ENCODE measurements around the gene ARNT2. TPM values are rescaled to one million over a fixed set of nuclear protein-coding genes. Genes with fewer than 3 reads are reported as not detected.

ARNT2 gene
- total and polyA plus RNA-seq, 10 of the 15 experiments (the other 5 are each of a cell fraction or from before 2014, with no cell fraction given) = 0.07 to 0.49 (median 0.09) TPM; not detected in 6

DNA sequence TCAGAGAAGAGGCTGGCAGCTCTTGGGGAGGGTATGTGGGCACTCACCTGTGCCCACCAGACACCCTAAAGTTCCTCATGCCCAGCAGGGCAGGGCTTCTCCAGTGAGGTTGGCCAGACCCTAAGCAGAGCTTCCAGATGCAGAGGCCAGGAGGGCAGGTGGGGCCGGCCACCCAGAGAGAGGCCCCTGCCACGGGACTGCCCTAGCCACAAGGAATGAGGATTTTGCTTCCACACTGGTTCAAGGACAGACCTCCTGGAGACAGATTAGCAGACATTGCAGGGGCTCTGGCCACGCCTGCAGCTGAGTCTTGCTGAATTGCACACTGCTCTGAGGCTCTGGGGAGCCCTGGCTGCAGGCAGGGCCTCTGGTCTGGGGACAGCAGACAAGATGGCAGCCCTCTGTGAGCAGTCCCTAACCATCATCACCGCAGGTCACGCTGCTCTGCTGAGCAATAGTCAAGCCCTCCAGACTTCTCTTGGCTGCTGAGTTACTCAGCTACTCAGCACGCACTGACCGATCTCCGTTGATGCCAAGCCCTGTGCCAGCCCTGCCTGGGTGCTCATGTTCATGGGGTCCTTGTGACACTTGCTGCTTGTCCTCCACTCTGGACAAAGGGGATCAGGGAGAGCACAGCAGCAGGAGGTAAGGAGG, 173.5 kb downstream of the ARNT2 start:
- Histone ChIP-seq H3K4me1 (ENCODE audit: control insufficient read depth, insufficient read depth, low read length) (no peaks in the 10 kb centered on the region), H2AFZ (ENCODE audit: control insufficient read depth, low read depth, low read length) (no peak overlapping the region), H3K4me2 (ENCODE audit: control insufficient read depth, insufficient read depth) (no peak overlapping the region), H3K36me3 (ENCODE audit: control insufficient read depth in 2 of 2, insufficient read depth in 2 of 2, low read length in 1 of 2) (no peaks in the 10 kb centered on the region), H3K79me2 (ENCODE audit: control insufficient read depth, insufficient read depth, low read length) (no peaks in the 10 kb centered on the region), H3K27ac (ENCODE audit: control insufficient read depth, insufficient read depth) (no peak overlapping the region), H3K9ac (ENCODE audit: control insufficient read depth, insufficient read depth, low read length) (no peak overlapping the region), H3K9me3 (replicated peaks; ENCODE audit: control insufficient read depth, insufficient read depth, low read length) (no peaks in the 10 kb centered on the region), H3K4me3 (no peak overlapping the region), H3K27me3 (replicated peaks in 1 of 2; ENCODE audit: control insufficient read depth in 2 of 2, insufficient read depth in 2 of 2, low read length in 1 of 2) (peaks cover 0 to 7% of the 10 kb centered on the region in 2 experiments; a peak in 2 of 4 replicates), H4K20me1 (ENCODE audit: control insufficient read depth, insufficient read depth) (no peaks in the 10 kb centered on the region)
- 28% methylated on average over 8 of the region's 8 CpGs for WGBS (ENCODE audit: insufficient coverage, insufficient replicate concordance, low lambda C conversion rate, missing lambda C conversion rate)
- CTCF ChIA-PET = interaction anchor here (1.2 kb wide), 1 partner anchor 199 kb away, joined by 3 read pairs; no protein-coding TSS in a partner anchor
- RAD21 ChIA-PET (ENCODE audit: unreplicated experiment) = interaction anchor here (1.2 kb wide), 1 partner anchor 199 kb away, joined by 3 read pairs; no protein-coding TSS in a partner anchor
- BruUV-seq (replicated peaks) = no TSS peak
- TF ChIP-seq, protein P1, sequence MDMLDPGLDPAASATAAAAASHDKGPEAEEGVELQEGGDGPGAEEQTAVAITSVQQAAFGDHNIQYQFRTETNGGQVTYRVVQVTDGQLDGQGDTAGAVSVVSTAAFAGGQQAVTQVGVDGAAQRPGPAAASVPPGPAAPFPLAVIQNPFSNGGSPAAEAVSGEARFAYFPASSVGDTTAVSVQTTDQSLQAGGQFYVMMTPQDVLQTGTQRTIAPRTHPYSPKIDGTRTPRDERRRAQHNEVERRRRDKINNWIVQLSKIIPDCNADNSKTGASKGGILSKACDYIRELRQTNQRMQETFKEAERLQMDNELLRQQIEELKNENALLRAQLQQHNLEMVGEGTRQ (IDR thresholded peaks at IDR 0.05; ENCODE audit: borderline replicate concordance, low read depth, low read length) = no peak
- TF ChIP-seq YBX1 (IDR thresholded peaks at IDR 0.05) = no peak
- TF ChIP-seq CBFB (IDR thresholded peaks at IDR 0.05; ENCODE audit: low read depth) = no peak
- no peak for TF ChIP-seq LARP7 (IDR thresholded peaks at IDR 0.05)
- TF ChIP-seq CHD1 (IDR thresholded peaks at IDR 0.05; ENCODE audit: low read depth, low read length) = no peak
- TF ChIP-seq, protein P2, sequence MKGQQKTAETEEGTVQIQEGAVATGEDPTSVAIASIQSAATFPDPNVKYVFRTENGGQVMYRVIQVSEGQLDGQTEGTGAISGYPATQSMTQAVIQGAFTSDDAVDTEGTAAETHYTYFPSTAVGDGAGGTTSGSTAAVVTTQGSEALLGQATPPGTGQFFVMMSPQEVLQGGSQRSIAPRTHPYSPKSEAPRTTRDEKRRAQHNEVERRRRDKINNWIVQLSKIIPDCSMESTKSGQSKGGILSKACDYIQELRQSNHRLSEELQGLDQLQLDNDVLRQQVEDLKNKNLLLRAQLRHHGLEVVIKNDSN (IDR thresholded peaks at IDR 0.05; ENCODE audit: borderline replicate concordance, extremely low read length, insufficient read depth, low read depth, low read length) = no peak
- TF ChIP-seq, protein P3, sequence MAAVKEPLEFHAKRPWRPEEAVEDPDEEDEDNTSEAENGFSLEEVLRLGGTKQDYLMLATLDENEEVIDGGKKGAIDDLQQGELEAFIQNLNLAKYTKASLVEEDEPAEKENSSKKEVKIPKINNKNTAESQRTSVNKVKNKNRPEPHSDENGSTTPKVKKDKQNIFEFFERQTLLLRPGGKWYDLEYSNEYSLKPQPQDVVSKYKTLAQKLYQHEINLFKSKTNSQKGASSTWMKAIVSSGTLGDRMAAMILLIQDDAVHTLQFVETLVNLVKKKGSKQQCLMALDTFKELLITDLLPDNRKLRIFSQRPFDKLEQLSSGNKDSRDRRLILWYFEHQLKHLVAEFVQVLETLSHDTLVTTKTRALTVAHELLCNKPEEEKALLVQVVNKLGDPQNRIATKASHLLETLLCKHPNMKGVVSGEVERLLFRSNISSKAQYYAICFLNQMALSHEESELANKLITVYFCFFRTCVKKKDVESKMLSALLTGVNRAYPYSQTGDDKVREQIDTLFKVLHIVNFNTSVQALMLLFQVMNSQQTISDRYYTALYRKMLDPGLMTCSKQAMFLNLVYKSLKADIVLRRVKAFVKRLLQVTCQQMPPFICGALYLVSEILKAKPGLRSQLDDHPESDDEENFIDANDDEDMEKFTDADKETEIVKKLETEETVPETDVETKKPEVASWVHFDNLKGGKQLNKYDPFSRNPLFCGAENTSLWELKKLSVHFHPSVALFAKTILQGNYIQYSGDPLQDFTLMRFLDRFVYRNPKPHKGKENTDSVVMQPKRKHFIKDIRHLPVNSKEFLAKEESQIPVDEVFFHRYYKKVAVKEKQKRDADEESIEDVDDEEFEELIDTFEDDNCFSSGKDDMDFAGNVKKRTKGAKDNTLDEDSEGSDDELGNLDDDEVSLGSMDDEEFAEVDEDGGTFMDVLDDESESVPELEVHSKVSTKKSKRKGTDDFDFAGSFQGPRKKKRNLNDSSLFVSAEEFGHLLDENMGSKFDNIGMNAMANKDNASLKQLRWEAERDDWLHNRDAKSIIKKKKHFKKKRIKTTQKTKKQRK (IDR thresholded peaks at IDR 0.05; ENCODE audit: low read depth, low read length) = no peak
- no peak for TF ChIP-seq PML (IDR thresholded peaks at IDR 0.05; ENCODE audit: low read length)
- TF ChIP-seq IRF4 (IDR thresholded peaks at IDR 0.05; ENCODE audit: low read depth, low read length) = no peak
- TF ChIP-seq WRNIP1 (IDR thresholded peaks at IDR 0.05; ENCODE audit: borderline replicate concordance, low read depth, low read length) = no peak
- TF ChIP-seq, protein P4, sequence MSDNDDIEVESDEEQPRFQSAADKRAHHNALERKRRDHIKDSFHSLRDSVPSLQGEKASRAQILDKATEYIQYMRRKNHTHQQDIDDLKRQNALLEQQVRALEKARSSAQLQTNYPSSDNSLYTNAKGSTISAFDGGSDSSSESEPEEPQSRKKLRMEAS (IDR thresholded peaks at IDR 0.05; ENCODE audit: low read depth, low read length) = no peak
- TF ChIP-seq ZBED1 (IDR thresholded peaks at IDR 0.05; ENCODE audit: borderline replicate concordance) = no peak
- TF ChIP-seq DPF2 (IDR thresholded peaks at IDR 0.05) = no peak
- TF ChIP-seq TCF7 (IDR thresholded peaks at IDR 0.05; ENCODE audit: borderline replicate concordance) = no peak
- TF ChIP-seq EZH2 (IDR thresholded peaks at IDR 0.05; ENCODE audit: borderline replicate concordance, control insufficient read depth, low read depth, low read length) = no peak
- DNase-seq (ENCODE audit: low read depth, low spot score) (no peak), FAIRE-seq (no peak), ATAC-seq (no peak)
- POLR2A ChIA-PET = no interaction called here
- SMC1A ChIA-PET (ENCODE audit: uncharacterized antibody, unreplicated experiment) = no interaction called here
- in situ Hi-C loops (cut with MboI) = no loop called here
- intact Hi-C loops (cut with micrococcal nuclease; ENCODE audit: unreplicated experiment) = no loop called here

Data from GM12878 (cell line).